K562 (cell line): Measurements from ENCODE around the gene MROH8. TPM values are rescaled to one million over a fixed set of nuclear protein-coding genes. Genes with fewer than 3 reads are reported as not detected.

Source experiments
- CBFA2T3 ChIP-seq: fragments of 450-650 bp; IDR thresholded peaks from 2 replicates; pipeline ENCODE4 v1.6.1; 2017
- CLOCK ChIP-seq: fragments of 250-450 bp; sonication (Bioruptor Pico); IDR thresholded peaks from 2 replicates; pipeline ENCODE4 v1.4.0; 2020; ENCODE audit warnings: mild to moderate bottlenecking, moderate library complexity, borderline replicate concordance
- KAT8 ChIP-seq: fragments of 450-650 bp; IDR thresholded peaks from 2 replicates; pipeline ENCODE4 v1.6.1; 2016; ENCODE audit warnings: low read depth, mild to moderate bottlenecking
- POLR3A ChIP-seq: IDR thresholded peaks from 2 replicates; pipeline ENCODE4 v1.6.1; 2011; ENCODE audit warnings: borderline replicate concordance, mild to moderate bottlenecking, moderate library complexity; ENCODE audit not compliant: insufficient read length, insufficient read depth; ENCODE audit errors: extremely low read depth
- RERE ChIP-seq: sonication (generic); formaldehyde crosslinking; IDR thresholded peaks from 2 replicates; pipeline ENCODE4 v1.8.0; 2023; ENCODE audit warnings: missing genetic modification reagents, mild to moderate bottlenecking, borderline replicate concordance
- SAFB ChIP-seq: fragments of 200-400 bp; formaldehyde crosslinking; IDR thresholded peaks from 2 replicates; pipeline ENCODE4 v1.6.1; 2017; ENCODE audit warnings: low read depth, low read length, borderline replicate concordance
- SIN3A ChIP-seq, 2 experiments: fragments of 150-350 bp in 1 of 2; IDR thresholded peaks; 2 replicates each; pipeline ENCODE4 v1.6.1; 2011 to 2016; ENCODE audit warnings: borderline replicate concordance in 2 of 2, low read depth in 2 of 2, low read length in 2 of 2, mild to moderate bottlenecking in 2 of 2, moderate library complexity in 2 of 2; ENCODE audit not compliant: control insufficient read depth in 1 of 2
- SP1 ChIP-seq: sonication (generic); formaldehyde crosslinking; IDR thresholded peaks from 2 replicates; pipeline ENCODE4 v1.8.1; 2022; ENCODE audit warnings: mild to moderate bottlenecking, missing genetic modification reagents
- TCF3 ChIP-seq: sonication (generic); formaldehyde crosslinking; IDR thresholded peaks from 2 replicates; pipeline ENCODE4 v1.4.0; 2020; ENCODE audit warnings: mild to moderate bottlenecking, missing genetic modification reagents
- ZNF197 ChIP-seq: fragments of 200-800 bp; sonication (Bioruptor generic); IDR thresholded peaks from 2 replicates; pipeline ENCODE4 v1.6.1; 2016; ENCODE audit warnings: low read depth, missing genetic modification characterization, missing compliant biosample characterization
- polyA plus RNA-seq, 8 experiments: library from polyadenylated mRNA; depleted of rRNA in 4 of 8; stranded (reverse) in 5 of 8; unstranded in 3 of 8; fragments of >200 nt; fragmentation: Nextera tagmentation in 2 of 8; fragmentation: Illumina TruSeq in 1 of 8; extraction: Ambion mirVana in 2 of 8; extraction: Trizol in 1 of 8; gene quantifications; 2 replicates each; pipeline versions ENCODE4 v1.2.1 to v1.2.3, GENCODE V29; 2011 to 2014; ENCODE audit warnings: inconsistent platforms in 1 of 8, missing spikeins in 1 of 8
- total RNA-seq, 7 experiments: library from RNA; depleted of rRNA in 6 of 7; stranded (reverse); fragments of >200 nt in 6 of 7; fragmentation: Illumina TruSeq in 2 of 7; extraction: Trizol in 2 of 7; gene quantifications; 2 replicates each; pipeline versions ENCODE4 v1.2.1 to v1.2.3, GENCODE V29; 2011 to 2021; ENCODE audit warnings: low replicate concordance in 1 of 7
- TF ChIP-seq, protein P1 (sequence below): fragments of 250-450 bp; sonication (Bioruptor Pico); IDR thresholded peaks from 2 replicates; pipeline ENCODE4 v1.4.0; 2020; ENCODE audit warnings: mild to moderate bottlenecking
- TF ChIP-seq, protein P2 (sequence below): fragments of 250-450 bp; sonication (Bioruptor Pico); IDR thresholded peaks from 2 replicates; pipeline ENCODE4 v1.5.1; 2021; ENCODE audit warnings: mild to moderate bottlenecking
- TF ChIP-seq, protein P3 (sequence below): sonication (generic); formaldehyde crosslinking; IDR thresholded peaks from 2 replicates; pipeline ENCODE4 v1.8.0; 2022; ENCODE audit warnings: missing genetic modification reagents, mild to moderate bottlenecking, moderate library complexity, borderline replicate concordance

MROH8 gene
- total and polyA plus RNA-seq, 9 of the 15 experiments (the other 6 are each of a cell fraction or from before 2014, with no cell fraction given): 0.21 to 1.5 (median 0.78) TPM

DNA sequence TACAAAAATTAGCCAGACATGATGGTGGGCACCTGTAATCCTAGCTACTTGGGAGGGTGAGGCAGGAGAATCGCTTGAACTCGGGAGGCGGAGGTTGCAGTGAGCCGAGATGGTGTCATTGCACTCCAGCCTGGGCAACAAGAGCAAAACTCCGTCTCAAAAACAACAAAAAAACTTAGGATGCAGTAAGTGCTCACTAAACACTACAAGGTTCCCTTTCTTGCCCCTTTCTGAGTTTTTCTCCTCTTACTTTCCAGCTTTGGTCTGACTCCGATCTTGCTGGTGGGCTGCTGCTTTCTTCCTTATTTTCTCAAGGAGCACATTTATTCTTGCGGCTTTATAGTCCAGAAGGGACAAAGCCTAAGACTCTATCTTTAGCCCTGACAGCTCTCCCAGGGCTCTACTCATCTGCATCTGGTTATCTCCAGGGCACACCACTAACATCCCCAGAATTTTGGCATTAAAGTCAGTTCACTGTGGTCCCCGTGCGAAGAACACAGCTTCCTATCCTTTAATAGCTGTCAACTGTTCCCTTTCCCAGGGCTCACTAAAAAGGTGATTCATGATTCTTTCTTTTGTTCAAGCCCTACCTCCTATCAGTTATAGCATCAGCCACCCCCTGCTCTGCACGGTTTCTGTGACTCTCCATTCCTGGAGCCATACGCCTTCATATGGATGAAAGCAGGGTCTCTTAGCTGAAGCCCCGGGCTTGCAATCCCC lies 17.4 kb downstream of the MROH8 start (continued):
- TF ChIP-seq RERE (no peak), SIN3A (IDR thresholded peaks at IDR 0.05; ENCODE audit: borderline replicate concordance in 2 of 2, control insufficient read depth in 1 of 2, low read depth in 2 of 2, low read length in 2 of 2) (no peak), SAFB (no peak), KAT8 (no peak), POLR3A (no peak), SP1 (CRISPR knock-in tag) (no peak), CBFA2T3 (peak; percentile 61), CLOCK (CRISPR knock-in tag) (no peak), TCF3 (CRISPR knock-in tag) (peak; percentile 66), ZNF197 (CRISPR knock-in tag) (no peak)
- TF ChIP-seq, protein P1, sequence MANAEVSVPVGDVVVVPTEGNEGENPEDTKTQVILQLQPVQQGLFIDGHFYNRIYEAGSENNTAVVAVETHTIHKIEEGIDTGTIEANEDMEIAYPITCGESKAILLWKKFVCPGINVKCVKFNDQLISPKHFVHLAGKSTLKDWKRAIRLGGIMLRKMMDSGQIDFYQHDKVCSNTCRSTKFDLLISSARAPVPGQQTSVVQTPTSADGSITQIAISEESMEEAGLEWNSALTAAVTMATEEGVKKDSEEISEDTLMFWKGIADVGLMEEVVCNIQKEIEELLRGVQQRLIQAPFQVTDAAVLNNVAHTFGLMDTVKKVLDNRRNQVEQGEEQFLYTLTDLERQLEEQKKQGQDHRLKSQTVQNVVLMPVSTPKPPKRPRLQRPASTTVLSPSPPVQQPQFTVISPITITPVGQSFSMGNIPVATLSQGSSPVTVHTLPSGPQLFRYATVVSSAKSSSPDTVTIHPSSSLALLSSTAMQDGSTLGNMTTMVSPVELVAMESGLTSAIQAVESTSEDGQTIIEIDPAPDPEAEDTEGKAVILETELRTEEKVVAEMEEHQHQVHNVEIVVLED (CRISPR knock-in tag): no peak
- TF ChIP-seq, protein P2, sequence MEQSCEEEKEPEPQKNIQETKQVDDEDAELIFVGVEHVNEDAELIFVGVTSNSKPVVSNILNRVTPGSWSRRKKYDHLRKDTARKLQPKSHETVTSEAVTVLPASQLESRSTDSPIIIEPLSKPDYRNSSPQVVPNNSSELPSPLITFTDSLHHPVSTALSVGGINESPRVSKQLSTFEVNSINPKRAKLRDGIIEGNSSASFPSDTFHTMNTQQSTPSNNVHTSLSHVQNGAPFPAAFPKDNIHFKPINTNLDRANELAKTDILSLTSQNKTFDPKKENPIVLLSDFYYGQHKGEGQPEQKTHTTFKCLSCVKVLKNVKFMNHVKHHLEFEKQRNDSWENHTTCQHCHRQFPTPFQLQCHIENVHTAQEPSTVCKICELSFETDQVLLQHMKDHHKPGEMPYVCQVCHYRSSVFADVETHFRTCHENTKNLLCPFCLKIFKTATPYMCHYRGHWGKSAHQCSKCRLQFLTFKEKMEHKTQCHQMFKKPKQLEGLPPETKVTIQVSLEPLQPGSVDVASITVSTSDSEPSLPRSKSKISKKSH (CRISPR knock-in tag): no peak
- TF ChIP-seq, protein P3, sequence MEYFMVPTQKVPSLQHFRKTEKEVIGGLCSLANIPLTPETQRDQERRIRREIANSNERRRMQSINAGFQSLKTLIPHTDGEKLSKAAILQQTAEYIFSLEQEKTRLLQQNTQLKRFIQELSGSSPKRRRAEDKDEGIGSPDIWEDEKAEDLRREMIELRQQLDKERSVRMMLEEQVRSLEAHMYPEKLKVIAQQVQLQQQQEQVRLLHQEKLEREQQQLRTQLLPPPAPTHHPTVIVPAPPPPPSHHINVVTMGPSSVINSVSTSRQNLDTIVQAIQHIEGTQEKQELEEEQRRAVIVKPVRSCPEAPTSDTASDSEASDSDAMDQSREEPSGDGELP (CRISPR knock-in tag): no peak
